Body of pancreas (tissue), 4 donors: ENCODE results near the gene PERM1. TPM values are rescaled to one million over a fixed set of nuclear protein-coding genes. Genes with fewer than 3 reads are reported as not detected.
A peak's percentile ranks its signal among the peaks of the same experiment; 100 is the strongest.

Source experiments
- ATAC-seq: fragments of 150-250 bp; one replicate; pipeline ENCODE4 v1.9.1; 2016
- DNase-seq, 4 donors: peaks; one replicate each; pipeline ENCODE4 v3.0.0-alpha.2; 2019
- H3K27ac ChIP-seq, 4 donors: fragments of 200-600 bp; sonication (generic); 1 replicate in 3 of 4; 2 replicates in 1 of 4; pipeline versions ENCODE4 v1.5.1 to v1.6.1; 2016 to 2019; ENCODE audit warnings: mild to moderate bottlenecking in 1 of 4, mixed read lengths in 1 of 4, moderate library complexity in 1 of 4
- H3K27me3 ChIP-seq, 2 donors: fragments of 200-600 bp; sonication (generic); one replicate each; pipeline ENCODE4 v1.6.0; 2016; ENCODE audit warnings: mild to moderate bottlenecking in 1 of 2
- H3K36me3 ChIP-seq, 2 donors: fragments of 200-600 bp; sonication (generic); replicated peaks in 1 of 2; 2 replicates each; pipeline ENCODE4 v1.5.1; 2016; ENCODE audit warnings: low read depth in 2 of 2; ENCODE audit not compliant: insufficient read depth in 1 of 2
- H3K4me1 ChIP-seq: fragments of 200-600 bp; sonication (generic); one replicate; pipeline ENCODE4 v1.6.0; 2016
- H3K4me3 ChIP-seq, 2 donors: fragments of 200-600 bp; sonication (generic); 1 replicate in 1 of 2; 2 replicates in 1 of 2; pipeline ENCODE4 v1.5.1; 2016 to 2019
- H3K9me3 ChIP-seq, 3 donors: fragments of 200-600 bp; sonication (generic); 1 replicate in 2 of 3; 2 replicates in 1 of 3; pipeline ENCODE4 v1.5.1; 2016
- POLR2A ChIP-seq, 3 donors: fragments of 450-650 bp; IDR thresholded peaks; one replicate each; pipeline ENCODE4 v1.6.1; 2016; ENCODE audit warnings: antibody characterized with exemption in 3 of 3, mild to moderate bottlenecking in 2 of 3
- WGBS, 2 donors: methylation state at CpG; one replicate each; pipeline ENCODE4 v1.1.5; 2017; 5-methylcytosine and 5-hydroxymethylcytosine counted together
- intact Hi-C: fragments of 100-400 bp; cut with DNase I; formaldehyde crosslinking; loops from one replicate; pipeline ENCODE4 v1.15.1; 2023
- total RNA-seq, 2 donors: library from RNA; depleted of rRNA; stranded (reverse); fragments of >200 nt; gene quantifications; one replicate each; pipeline ENCODE4 v1.1.0, GENCODE V29; 2016
- TF ChIP-seq, protein P1 (sequence below), 7 experiments: fragments of 450-650 bp in 4 of 7; fragments of 200-600 bp in 3 of 7; sonication (generic) in 3 of 7; IDR thresholded peaks; one replicate each; pipeline ENCODE4 v1.5.1; 2016 to 2019; ENCODE audit warnings: antibody characterized with exemption in 7 of 7

The PERM1 gene
- total RNA-seq, 2 donors from 2014 or later = not detected

- H3K4me3 ChIP-seq = no peak overlapping the region
- H3K27me3 ChIP-seq = peaks cover 0 to 13% of the 10 kb centered on the region in 2 donors
- peak; percentile 64 to 83 (median 80) for DNase-seq
- 23 to 39% methylated on average over 12 to 21 of the region's 21 CpGs for WGBS, 2 donors
- H3K27ac ChIP-seq = peak overlapping the region; percentile 42 to 69 (median 64)
- intact Hi-C loops = no loop called here
- peaks cover 44% of the 10 kb centered on the region for H3K4me1 ChIP-seq
- ATAC-seq = peak; percentile 51
- no peaks in the 10 kb centered on the region for H3K9me3 ChIP-seq
- TF ChIP-seq, protein P1, sequence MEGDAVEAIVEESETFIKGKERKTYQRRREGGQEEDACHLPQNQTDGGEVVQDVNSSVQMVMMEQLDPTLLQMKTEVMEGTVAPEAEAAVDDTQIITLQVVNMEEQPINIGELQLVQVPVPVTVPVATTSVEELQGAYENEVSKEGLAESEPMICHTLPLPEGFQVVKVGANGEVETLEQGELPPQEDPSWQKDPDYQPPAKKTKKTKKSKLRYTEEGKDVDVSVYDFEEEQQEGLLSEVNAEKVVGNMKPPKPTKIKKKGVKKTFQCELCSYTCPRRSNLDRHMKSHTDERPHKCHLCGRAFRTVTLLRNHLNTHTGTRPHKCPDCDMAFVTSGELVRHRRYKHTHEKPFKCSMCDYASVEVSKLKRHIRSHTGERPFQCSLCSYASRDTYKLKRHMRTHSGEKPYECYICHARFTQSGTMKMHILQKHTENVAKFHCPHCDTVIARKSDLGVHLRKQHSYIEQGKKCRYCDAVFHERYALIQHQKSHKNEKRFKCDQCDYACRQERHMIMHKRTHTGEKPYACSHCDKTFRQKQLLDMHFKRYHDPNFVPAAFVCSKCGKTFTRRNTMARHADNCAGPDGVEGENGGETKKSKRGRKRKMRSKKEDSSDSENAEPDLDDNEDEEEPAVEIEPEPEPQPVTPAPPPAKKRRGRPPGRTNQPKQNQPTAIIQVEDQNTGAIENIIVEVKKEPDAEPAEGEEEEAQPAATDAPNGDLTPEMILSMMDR (IDR thresholded peaks at IDR 0.05) = no peak
- no peak for TF ChIP-seq POLR2A (IDR thresholded peaks at IDR 0.05)
- H3K36me3 ChIP-seq = no peaks in the 10 kb centered on the region
These were observed 23.1 kb upstream of the PERM1 start for GRCh38 chr1:1004780-1005697.

DNA sequence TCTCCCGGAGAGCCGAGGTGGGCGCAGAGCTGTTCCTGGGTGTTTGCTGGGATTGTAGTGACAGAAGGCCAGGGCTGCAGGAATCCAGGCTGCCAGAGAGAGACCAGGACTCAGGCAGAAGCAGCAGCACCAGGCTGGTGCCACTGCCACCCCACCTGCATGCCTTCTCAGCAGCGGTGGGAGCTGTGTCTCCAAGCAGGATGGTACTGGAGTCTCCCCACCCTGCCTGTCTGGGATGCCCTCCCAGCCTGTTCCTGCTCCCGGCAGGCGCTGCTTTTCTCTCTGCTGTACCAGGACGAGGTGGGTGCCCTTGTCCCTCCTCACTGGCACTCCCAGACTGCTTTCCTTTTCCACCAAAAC lies 22.5 kb upstream of the PERM1 start:
- TF ChIP-seq, protein P1 (IDR thresholded peaks at IDR 0.05) = no peak
- no peak for TF ChIP-seq POLR2A (IDR thresholded peaks at IDR 0.05)
- no peak for DNase-seq
- H3K4me1 ChIP-seq = peaks cover 50% of the 10 kb centered on the region
- H3K4me3 ChIP-seq = no peak overlapping the region
- peak overlapping the region; percentile 42 to 69 (median 64) for H3K27ac ChIP-seq
- intact Hi-C loops = no loop called here
- 63% methylated on average over 3 to 7 of the region's 7 CpGs for WGBS, 2 donors
- H3K27me3 ChIP-seq = peaks cover 0 to 17% of the 10 kb centered on the region in 2 donors
- no peaks in the 10 kb centered on the region for H3K36me3 ChIP-seq
- no peaks in the 10 kb centered on the region for H3K9me3 ChIP-seq
- no peak for ATAC-seq

DNA sequence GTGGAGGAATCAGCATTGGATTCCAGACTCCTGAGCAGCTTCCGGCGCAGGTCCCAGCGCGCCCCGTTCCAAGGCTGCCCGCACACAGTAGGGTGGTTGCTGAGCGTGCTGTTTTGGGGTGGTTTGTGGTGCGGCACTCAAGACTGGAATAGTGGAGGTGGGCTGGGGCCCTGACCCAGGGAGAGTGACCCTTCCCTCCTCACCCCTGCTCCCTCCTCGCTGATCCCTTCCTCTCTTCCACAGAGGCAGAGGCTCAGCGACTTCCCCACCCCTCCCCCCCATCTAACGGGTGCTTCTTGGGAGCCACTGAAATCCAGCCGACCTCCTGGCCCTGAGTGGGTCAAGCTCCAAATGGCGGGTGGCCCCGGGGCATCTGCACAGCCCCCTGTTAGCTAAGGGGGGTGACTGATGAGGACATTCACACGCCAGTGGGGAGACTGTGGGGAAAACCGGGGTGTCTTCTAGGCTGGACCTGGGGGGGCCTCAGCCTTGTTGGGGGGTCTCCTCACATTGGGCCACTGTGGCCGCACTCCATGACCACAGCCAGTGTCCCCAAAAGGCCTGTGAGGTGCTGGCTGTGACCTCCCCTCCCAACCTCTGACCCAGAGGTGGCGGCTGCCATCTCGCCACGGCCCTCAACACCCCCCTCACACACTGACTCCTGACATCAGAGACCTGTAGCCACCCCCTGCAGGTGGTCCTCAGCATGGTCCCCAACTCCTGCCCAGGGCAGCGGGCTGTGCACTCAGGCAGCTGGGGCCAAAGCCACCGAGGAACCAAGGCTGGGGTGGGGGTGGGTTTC lies 21.9 kb upstream of the PERM1 start:
- 79 to 86% methylated on average over 7 to 20 of the region's 22 CpGs for WGBS, 2 donors
- H3K4me1 ChIP-seq = peaks cover 56% of the 10 kb centered on the region
- TF ChIP-seq, protein P1 (IDR thresholded peaks at IDR 0.05) = no peak
- no peak for TF ChIP-seq POLR2A (IDR thresholded peaks at IDR 0.05)
- H3K4me3 ChIP-seq = no peak overlapping the region
- H3K27ac ChIP-seq = peak overlapping the region in 1 of 4 donors; percentile 61
- H3K36me3 ChIP-seq = no peaks in the 10 kb centered on the region
- intact Hi-C loops = no loop called here
- DNase-seq (peak in 1 of 4 donors; percentile 13), ATAC-seq (no peak)
- no peaks in the 10 kb centered on the region for H3K9me3 ChIP-seq
- H3K27me3 ChIP-seq = peaks cover 3 to 23% of the 10 kb centered on the region in 2 donors

DNA sequence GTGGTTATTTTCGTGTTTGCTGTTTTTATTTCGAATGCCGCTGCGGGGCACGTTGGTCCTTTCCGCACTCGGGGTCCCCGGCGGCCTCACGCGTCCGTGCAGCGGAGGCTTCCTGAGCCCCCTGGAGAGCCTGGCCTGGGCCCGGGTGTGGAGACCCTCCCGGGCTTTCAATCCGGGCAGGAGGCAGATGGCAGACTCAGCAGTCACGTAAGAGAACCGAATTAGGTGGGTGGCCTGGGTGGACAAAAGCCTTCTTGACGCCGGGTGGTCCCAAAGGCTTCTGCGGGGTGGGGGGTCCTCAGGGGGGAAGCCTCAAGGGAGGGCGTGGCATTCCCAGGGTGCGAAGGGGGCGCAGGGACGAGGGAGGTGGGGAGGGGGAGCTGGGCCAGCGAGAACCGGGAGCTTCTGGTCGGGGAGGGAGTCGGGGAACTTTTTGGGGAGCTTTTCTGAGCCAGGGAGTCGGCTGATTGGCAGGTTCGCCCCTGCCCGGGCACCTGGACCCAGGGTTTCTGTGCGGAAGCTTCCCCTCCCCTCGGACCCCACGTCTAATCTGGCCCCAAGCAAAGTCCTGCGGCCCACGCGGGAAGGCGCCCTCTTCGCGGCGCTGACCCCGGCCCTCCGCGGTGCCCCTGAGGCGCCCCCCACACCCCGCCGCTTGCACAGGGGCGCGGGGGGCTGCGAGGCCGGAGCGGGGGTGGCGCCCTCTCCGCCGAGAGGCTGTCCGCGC lies 19.3 kb upstream of the PERM1 start:
- Histone ChIP-seq H3K4me3 (no peak overlapping the region), H3K4me1 (peaks cover 62% of the 10 kb centered on the region), H3K9me3 (no peaks in the 10 kb centered on the region), H3K27me3 (peaks cover 3 to 24% of the 10 kb centered on the region in 2 donors), H3K36me3 (no peaks in the 10 kb centered on the region), H3K27ac (peak overlapping the region; percentile 93 to 96 (median 94))
- 1 to 2% methylated on average over 11 to 58 of the region's 58 CpGs for WGBS, 2 donors
- peak in 1 of 4 donors; percentile 25 for DNase-seq
- no peak for ATAC-seq
- intact Hi-C loops = no loop called here
- TF ChIP-seq, protein P1 (IDR thresholded peaks at IDR 0.05) = no peak
- TF ChIP-seq POLR2A (IDR thresholded peaks at IDR 0.05) = no peak
